Uterus (tissue), 4 donors: ENCODE measurements around the gene NPEPL1. TPM values are rescaled to one million over a fixed set of nuclear protein-coding genes. Genes with fewer than 3 reads are reported as not detected.

Source experiments
- DNase-seq, 2 donors: peaks; one replicate each; pipeline ENCODE4 v3.0.0-alpha.2; 2019 to 2020
- H3K27ac ChIP-seq, 2 donors: fragments of 200-600 bp; sonication (generic); 1 replicate in 1 of 2; 2 replicates in 1 of 2; pipeline ENCODE4 v1.5.1; 2016 to 2018
- H3K27me3 ChIP-seq, 2 donors: fragments of 200-600 bp; sonication (generic); one replicate each; pipeline ENCODE4 v1.5.1; 2018 to 2019; ENCODE audit warnings: control low read depth in 1 of 2
- H3K36me3 ChIP-seq, 2 donors: fragments of 200-600 bp; sonication (generic); one replicate each; pipeline ENCODE4 v1.5.1; 2019; ENCODE audit warnings: control low read depth in 1 of 2
- H3K4me1 ChIP-seq, 2 donors: fragments of 200-600 bp; sonication (generic); one replicate each; pipeline ENCODE4 v1.5.1; 2018 to 2019; ENCODE audit warnings: control low read depth in 1 of 2
- H3K4me3 ChIP-seq, 2 donors: fragments of 200-600 bp; sonication (generic); 1 replicate in 1 of 2; 2 replicates in 1 of 2; pipeline ENCODE4 v1.5.1; 2018 to 2019; ENCODE audit warnings: mild to moderate bottlenecking in 1 of 2
- H3K9me3 ChIP-seq, 2 donors: fragments of 200-600 bp; sonication (generic); one replicate each; pipeline ENCODE4 v1.5.1; 2019; ENCODE audit warnings: control low read depth in 1 of 2
- POLR2A ChIP-seq, 2 donors: fragments of 450-650 bp; IDR thresholded peaks; one replicate each; pipeline ENCODE4 v1.6.1; 2016; ENCODE audit warnings: antibody characterized with exemption in 2 of 2, mild to moderate bottlenecking in 1 of 2, moderate library complexity in 1 of 2
- intact Hi-C: fragments of 100-400 bp; cut with DNase I; formaldehyde crosslinking; loops from one replicate; pipeline ENCODE4 v1.15.1; 2023; ENCODE audit warnings: low total_unique reads
- total RNA-seq, 4 donors: library from RNA; depleted of rRNA in 3 of 4; stranded (reverse); fragments of >200 nt in 3 of 4; gene quantifications; one replicate each; pipeline versions ENCODE4 v1.1.0 to v1.2.4, GENCODE V29; 2014 to 2023
- TF ChIP-seq, protein P1 (sequence below), 4 experiments: fragments of 200-600 bp in 2 of 4; fragments of 450-650 bp in 2 of 4; sonication (generic) in 2 of 4; IDR thresholded peaks; one replicate each; pipeline ENCODE4 v1.5.1; 2016 to 2019; ENCODE audit warnings: antibody characterized with exemption in 4 of 4, mild to moderate bottlenecking in 2 of 4, moderate library complexity in 1 of 4
- donor health status: DM: yes; HTN: yes; CAD: no.

The NPEPL1 gene
- total RNA-seq, 4 donors from 2014 or later, result 14.1 to 35.2 (median 24.7) TPM

DNA sequence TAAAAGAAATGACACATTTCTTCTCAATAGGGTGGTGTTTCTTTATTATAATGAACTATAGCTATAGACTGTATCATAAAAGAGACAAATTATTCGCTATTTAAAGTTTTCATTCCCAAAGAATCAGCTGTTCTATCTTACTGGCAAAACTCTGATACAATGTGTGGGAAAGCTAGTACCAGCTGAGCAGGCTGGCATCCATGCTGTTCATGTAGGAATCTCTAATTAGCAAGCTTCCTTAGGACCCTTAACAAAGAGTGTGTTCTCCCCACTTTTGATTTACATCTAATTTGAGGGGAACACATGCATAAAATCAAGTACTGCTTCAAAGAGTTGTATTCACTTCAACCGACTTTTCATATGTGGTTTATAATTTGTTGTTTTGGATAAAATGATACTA is 28.3 kb upstream of the NPEPL1 start:
- intact Hi-C loops, result no loop called here
- no peak for DNase-seq
- Histone ChIP-seq H3K27ac (no peak overlapping the region), H3K4me1 (no peaks in the 10 kb centered on the region), H3K4me3 (no peak overlapping the region), H3K9me3 (no peaks in the 10 kb centered on the region), H3K36me3 (no peaks in the 10 kb centered on the region), H3K27me3 (no peaks in the 10 kb centered on the region)
- TF ChIP-seq, protein P1, sequence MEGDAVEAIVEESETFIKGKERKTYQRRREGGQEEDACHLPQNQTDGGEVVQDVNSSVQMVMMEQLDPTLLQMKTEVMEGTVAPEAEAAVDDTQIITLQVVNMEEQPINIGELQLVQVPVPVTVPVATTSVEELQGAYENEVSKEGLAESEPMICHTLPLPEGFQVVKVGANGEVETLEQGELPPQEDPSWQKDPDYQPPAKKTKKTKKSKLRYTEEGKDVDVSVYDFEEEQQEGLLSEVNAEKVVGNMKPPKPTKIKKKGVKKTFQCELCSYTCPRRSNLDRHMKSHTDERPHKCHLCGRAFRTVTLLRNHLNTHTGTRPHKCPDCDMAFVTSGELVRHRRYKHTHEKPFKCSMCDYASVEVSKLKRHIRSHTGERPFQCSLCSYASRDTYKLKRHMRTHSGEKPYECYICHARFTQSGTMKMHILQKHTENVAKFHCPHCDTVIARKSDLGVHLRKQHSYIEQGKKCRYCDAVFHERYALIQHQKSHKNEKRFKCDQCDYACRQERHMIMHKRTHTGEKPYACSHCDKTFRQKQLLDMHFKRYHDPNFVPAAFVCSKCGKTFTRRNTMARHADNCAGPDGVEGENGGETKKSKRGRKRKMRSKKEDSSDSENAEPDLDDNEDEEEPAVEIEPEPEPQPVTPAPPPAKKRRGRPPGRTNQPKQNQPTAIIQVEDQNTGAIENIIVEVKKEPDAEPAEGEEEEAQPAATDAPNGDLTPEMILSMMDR (IDR thresholded peaks at IDR 0.05), result no peak
- no peak for TF ChIP-seq POLR2A (IDR thresholded peaks at IDR 0.05)

DNA sequence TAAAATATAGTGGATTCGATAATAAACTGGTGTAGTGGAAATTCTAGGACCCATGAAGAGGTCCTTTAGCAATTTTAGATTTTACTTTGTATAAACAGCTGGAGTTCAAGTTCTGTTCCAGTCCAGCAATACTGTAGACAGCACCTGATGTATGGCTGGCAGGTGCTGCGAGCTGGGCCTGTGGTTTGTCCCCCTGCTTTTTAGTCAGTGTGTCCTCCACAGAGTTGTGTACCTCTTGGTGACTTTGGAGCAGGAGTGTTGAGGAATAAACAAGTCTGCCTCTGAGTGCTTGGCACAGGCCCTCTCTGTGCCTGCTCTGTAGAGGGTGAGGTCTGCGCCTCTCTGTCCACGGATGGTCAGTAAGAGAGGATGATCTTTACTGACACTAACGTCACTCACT is 27.7 kb upstream of the NPEPL1 start:
- no peak for TF ChIP-seq POLR2A (IDR thresholded peaks at IDR 0.05)
- TF ChIP-seq, protein P1 (IDR thresholded peaks at IDR 0.05), result no peak
- H3K4me1 ChIP-seq, result no peaks in the 10 kb centered on the region
- no peak overlapping the region for H3K4me3 ChIP-seq
- no peaks in the 10 kb centered on the region for H3K36me3 ChIP-seq
- no peak for DNase-seq
- no peaks in the 10 kb centered on the region for H3K9me3 ChIP-seq
- no peak overlapping the region for H3K27ac ChIP-seq
- intact Hi-C loops, result no loop called here
- H3K27me3 ChIP-seq, result no peaks in the 10 kb centered on the region

DNA sequence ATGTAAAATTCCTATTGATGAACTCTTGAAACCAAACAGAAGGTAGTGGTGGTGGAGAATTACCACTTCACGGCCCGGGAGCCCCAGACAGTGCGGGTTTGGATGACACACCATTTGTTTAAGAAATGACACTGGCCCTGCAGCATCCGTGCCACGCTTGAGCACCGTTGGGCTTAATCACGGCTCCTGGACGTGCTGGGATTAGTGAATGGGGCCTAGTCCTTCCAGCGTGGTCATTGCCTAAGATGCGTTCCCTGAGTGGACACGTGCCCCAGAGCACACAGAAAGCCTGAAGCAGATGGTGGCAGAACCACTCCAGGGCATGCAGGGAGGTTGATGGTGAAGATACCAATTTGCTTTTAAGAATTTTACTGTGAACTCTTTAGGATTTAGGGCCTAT is 27.0 kb upstream of the NPEPL1 start:
- Histone ChIP-seq H3K27me3 (no peaks in the 10 kb centered on the region), H3K4me1 (no peaks in the 10 kb centered on the region), H3K4me3 (no peak overlapping the region), H3K9me3 (no peaks in the 10 kb centered on the region), H3K27ac (no peak overlapping the region), H3K36me3 (no peaks in the 10 kb centered on the region)
- intact Hi-C loops, result no loop called here
- no peak for DNase-seq
- TF ChIP-seq, protein P1 (IDR thresholded peaks at IDR 0.05), result no peak
- TF ChIP-seq POLR2A (IDR thresholded peaks at IDR 0.05), result no peak

DNA sequence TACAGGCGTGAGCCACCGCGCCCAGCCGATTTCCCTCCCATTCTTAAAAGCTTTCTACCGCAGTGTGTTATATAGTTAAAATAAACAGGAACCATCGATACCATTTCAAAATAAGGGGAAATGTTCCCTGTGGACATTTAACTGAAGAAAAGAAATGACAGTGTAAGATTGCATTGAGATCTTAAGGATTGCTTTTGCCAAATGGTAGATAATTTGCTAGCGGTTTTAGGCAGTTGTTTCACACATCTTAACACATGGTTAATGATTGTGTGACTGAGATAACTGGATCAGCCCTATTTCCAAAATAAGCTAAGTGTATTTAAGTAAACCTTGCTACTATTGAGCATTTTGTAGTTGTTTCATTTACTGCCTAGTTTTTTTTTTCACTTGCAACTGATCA is 25.9 kb upstream of the NPEPL1 start:
- Histone ChIP-seq H3K4me1 (no peaks in the 10 kb centered on the region), H3K27ac (no peak overlapping the region), H3K36me3 (no peaks in the 10 kb centered on the region), H3K27me3 (no peaks in the 10 kb centered on the region), H3K4me3 (no peak overlapping the region), H3K9me3 (no peaks in the 10 kb centered on the region)
- no peak for TF ChIP-seq POLR2A (IDR thresholded peaks at IDR 0.05)
- TF ChIP-seq, protein P1 (IDR thresholded peaks at IDR 0.05), result no peak
- intact Hi-C loops, result no loop called here
- no peak for DNase-seq

DNA sequence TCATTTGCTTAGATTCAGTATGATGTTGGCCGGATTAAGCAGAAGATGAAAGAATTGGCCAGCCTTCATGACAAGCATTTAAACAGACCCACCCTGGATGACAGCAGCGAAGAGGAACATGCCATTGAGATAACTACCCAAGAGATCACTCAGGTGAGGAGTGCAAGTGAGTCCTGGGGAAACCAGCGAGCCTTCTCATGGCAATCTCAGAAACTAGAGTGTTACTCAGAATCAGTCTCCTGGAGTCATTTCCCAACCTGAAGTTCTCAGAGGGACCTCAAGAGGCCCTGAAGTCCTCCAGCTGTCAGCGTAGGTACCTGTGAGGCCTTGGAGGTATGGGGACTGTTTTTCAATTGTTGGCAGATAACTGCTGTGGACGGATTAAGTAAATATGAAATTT is 24.6 kb upstream of the NPEPL1 start:
- Histone ChIP-seq H3K27me3 (no peaks in the 10 kb centered on the region), H3K36me3 (no peaks in the 10 kb centered on the region), H3K4me3 (no peak overlapping the region), H3K27ac (no peak overlapping the region), H3K9me3 (no peaks in the 10 kb centered on the region), H3K4me1 (no peaks in the 10 kb centered on the region)
- intact Hi-C loops, result no loop called here
- TF ChIP-seq, protein P1 (IDR thresholded peaks at IDR 0.05), result no peak
- TF ChIP-seq POLR2A (IDR thresholded peaks at IDR 0.05), result no peak
- DNase-seq, result no peak
